ENCODE data around the gene TMEM145. TPM values are rescaled to one million over a fixed set of nuclear protein-coding genes. Genes with fewer than 3 reads are reported as not detected.
A peak's percentile ranks its signal among the peaks of the same experiment; 100 is the strongest.
"Not testable (repeated sequence)": the region's sequence is repeated elsewhere in the genome, so short reads cannot be mapped to it uniquely, and the experiment has no call there.

The TMEM145 gene
- total RNA-seq, 4 donors from 2014 or later = not detected

- peak overlapping the region in 1 of 4 donors; percentile 91 for H3K4me3 ChIP-seq
- intact Hi-C loops (cut with DNase I) = loop anchor here (5.0 to 10.0 kb wide), 2 partner anchors 70 to 192 kb away; partner anchors contain the start of gene POU2F2
- peaks cover 31 to 54% (median 43%) of the 10 kb centered on the region in 4 donors for H3K4me1 ChIP-seq
- peaks cover 9 to 30% (median 19%) of the 10 kb centered on the region in 4 donors for H3K27me3 ChIP-seq
- TF ChIP-seq EP300 (IDR thresholded peaks at IDR 0.05) (no peak), POLR2AphosphoS5 (IDR thresholded peaks at IDR 0.05) (no peak), CTCF (IDR thresholded peaks at IDR 0.05) (no peak), POLR2A (IDR thresholded peaks at IDR 0.05; ENCODE audit: low read depth) (no peak)
- H3K36me3 ChIP-seq = no peaks in the 10 kb centered on the region
- no peak overlapping the region for H3K27ac ChIP-seq (replicated peaks in 1 of 4)
- DNase-seq (ENCODE audit: extremely low spot score) = no peak
- H3K9me3 ChIP-seq = no peaks in the 10 kb centered on the region
Measured at GRCh38 chr19:42326969-42327368, 13.9 kb downstream of the TMEM145 start.

DNA sequence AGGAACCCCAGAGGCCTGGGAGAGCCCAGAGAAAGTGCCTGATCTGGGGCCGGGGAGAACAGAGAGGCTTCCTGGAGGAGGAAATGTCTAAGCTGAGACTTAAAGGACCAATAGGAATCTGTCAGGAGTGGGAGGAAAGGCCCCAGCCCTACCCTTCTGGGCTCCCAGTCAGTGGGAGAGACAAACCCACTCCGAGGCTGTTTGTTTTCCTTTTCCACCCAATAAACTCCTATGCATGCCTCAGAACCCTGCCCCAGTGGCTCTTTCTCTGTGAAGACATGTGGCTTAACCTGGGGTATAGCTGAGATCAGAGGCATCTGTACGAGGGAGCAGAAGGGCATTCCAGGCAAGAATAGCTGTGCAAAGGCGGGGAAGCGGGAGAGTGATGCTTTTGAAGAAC lies 14.3 kb downstream of the TMEM145 start:
- Histone ChIP-seq H3K27me3 (peaks cover 9 to 26% (median 19%) of the 10 kb centered on the region in 4 donors), H3K9me3 (no peaks in the 10 kb centered on the region), H3K27ac (replicated peaks in 1 of 4) (no peak overlapping the region), H3K4me1 (peaks cover 31 to 54% (median 43%) of the 10 kb centered on the region in 4 donors), H3K4me3 (no peak overlapping the region), H3K36me3 (no peaks in the 10 kb centered on the region)
- no peak for DNase-seq (ENCODE audit: extremely low spot score)
- intact Hi-C loops (cut with DNase I) = loop anchor here (5.0 to 10.0 kb wide), 2 partner anchors 70 to 193 kb away; partner anchors contain the start of gene POU2F2
- TF ChIP-seq EP300 (IDR thresholded peaks at IDR 0.05) = no peak
- no peak for TF ChIP-seq POLR2A (IDR thresholded peaks at IDR 0.05; ENCODE audit: low read depth)
- TF ChIP-seq CTCF (IDR thresholded peaks at IDR 0.05) = no peak
- no peak for TF ChIP-seq POLR2AphosphoS5 (IDR thresholded peaks at IDR 0.05)
- WGBS = 88% methylated on average over 5 of the region's 5 CpGs

DNA sequence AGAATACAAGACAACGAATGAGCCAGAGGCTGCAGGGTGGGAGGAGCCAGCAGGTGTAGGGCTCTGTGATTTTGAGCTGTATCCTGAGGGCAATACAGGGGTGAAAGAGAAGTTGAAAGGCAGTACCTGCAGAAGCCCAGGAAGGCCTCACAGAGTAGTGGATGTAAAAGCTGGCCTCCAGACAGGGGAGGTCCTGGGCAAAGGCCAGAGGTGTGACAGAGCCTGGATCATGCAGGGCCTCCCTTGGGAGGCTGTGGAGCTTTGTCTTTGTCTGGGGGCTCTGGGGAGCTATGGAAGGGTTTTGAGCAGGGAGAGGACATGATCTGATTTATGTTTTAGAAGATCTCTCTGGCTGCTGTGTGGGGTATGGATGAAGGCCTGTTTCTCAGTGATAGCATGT lies 15.0 kb downstream of the TMEM145 start:
- Histone ChIP-seq H3K27ac (replicated peaks in 1 of 4) (no peak overlapping the region), H3K4me1 (peaks cover 31 to 54% (median 43%) of the 10 kb centered on the region in 4 donors), H3K4me3 (no peak overlapping the region), H3K27me3 (peaks cover 9 to 18% (median 17%) of the 10 kb centered on the region in 4 donors), H3K9me3 (no peaks in the 10 kb centered on the region), H3K36me3 (peaks cover 0 to 3% (median 0%) of the 10 kb centered on the region in 4 donors)
- intact Hi-C loops (cut with DNase I) = loop anchor here (5.0 to 10.0 kb wide), 2 partner anchors 69 to 193 kb away; partner anchors contain the start of gene POU2F2
- WGBS = 64% methylated on average over 1 of the region's 1 CpG
- no peak for TF ChIP-seq POLR2AphosphoS5 (IDR thresholded peaks at IDR 0.05)
- DNase-seq (ENCODE audit: extremely low spot score) = no peak

- intact Hi-C loops (cut with DNase I) = loop anchor here (5.0 to 10.0 kb wide), 2 partner anchors 68 to 194 kb away; partner anchors contain the start of gene POU2F2
- TF ChIP-seq EP300 (IDR thresholded peaks at IDR 0.05) (no peak), POLR2AphosphoS5 (IDR thresholded peaks at IDR 0.05) (no peak), CTCF (IDR thresholded peaks at IDR 0.05) (no peak), POLR2A (IDR thresholded peaks at IDR 0.05; ENCODE audit: low read depth) (no peak)
- Histone ChIP-seq H3K4me1 (peaks cover 31 to 49% (median 40%) of the 10 kb centered on the region in 4 donors), H3K27me3 (peaks cover 5 to 11% (median 10%) of the 10 kb centered on the region in 4 donors), H3K36me3 (peaks cover 0 to 11% (median 5%) of the 10 kb centered on the region in 4 donors), H3K4me3 (no peak overlapping the region), H3K27ac (replicated peaks in 1 of 4) (no peak overlapping the region), H3K9me3 (no peaks in the 10 kb centered on the region)
- 66% methylated on average over 2 of the region's 2 CpGs for WGBS
- no peak for DNase-seq (ENCODE audit: extremely low spot score)
Measured at GRCh38 chr19:42328854-42329253, 15.7 kb downstream of the TMEM145 start.

GRCh38 chr19:42330241-42330711 lies 17.2 kb downstream of the TMEM145 start:
- Histone ChIP-seq H3K27me3 (no peaks in the 10 kb centered on the region), H3K4me1 (peaks cover 20 to 37% (median 27%) of the 10 kb centered on the region in 4 donors), H3K9me3 (no peaks in the 10 kb centered on the region), H3K27ac (replicated peaks in 1 of 4) (peak overlapping the region in 1 of 4 donors; percentile 4), H3K36me3 (peaks cover 0 to 23% (median 17%) of the 10 kb centered on the region in 4 donors), H3K4me3 (no peak overlapping the region)
- TF ChIP-seq CTCF (IDR thresholded peaks at IDR 0.05) (no peak), EP300 (IDR thresholded peaks at IDR 0.05) (no peak), POLR2A (IDR thresholded peaks at IDR 0.05; ENCODE audit: low read depth) (no peak), POLR2AphosphoS5 (IDR thresholded peaks at IDR 0.05) (no peak)
- no peak for DNase-seq (ENCODE audit: extremely low spot score)
- intact Hi-C loops (cut with DNase I) = no loop called here
- 68% methylated on average over 2 of the region's 2 CpGs for WGBS

DNA sequence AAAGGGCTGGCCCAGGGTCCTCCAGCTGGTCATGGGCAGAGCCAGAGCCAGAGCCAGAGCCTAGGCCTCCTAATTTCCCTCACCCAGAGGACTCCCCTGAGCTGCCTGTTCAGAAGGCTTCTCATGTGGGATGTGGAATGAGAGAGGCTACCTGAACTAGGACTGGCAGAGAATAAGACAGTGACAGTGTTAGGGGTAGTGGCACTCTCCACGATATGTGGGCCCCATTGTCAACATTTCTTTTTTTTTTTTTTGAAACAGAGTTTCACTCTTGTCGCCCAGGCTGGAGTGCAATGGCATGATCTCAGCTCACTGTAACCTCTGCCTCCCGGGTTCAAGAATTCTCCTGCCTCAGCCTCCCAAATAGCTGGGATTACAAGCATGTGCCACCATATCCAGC lies 18.2 kb downstream of the TMEM145 start:
- Histone ChIP-seq H3K4me1 (peaks cover 17 to 31% (median 21%) of the 10 kb centered on the region in 4 donors), H3K36me3 (peaks cover 3 to 31% (median 27%) of the 10 kb centered on the region in 4 donors)
- DNase-seq (ENCODE audit: extremely low spot score); H3K27me3 ChIP-seq; intact Hi-C loops (cut with DNase I); H3K4me3 ChIP-seq; H3K27ac ChIP-seq (replicated peaks in 1 of 4); H3K9me3 ChIP-seq: not testable (repeated sequence)
- 85% methylated on average over 3 of the region's 3 CpGs for WGBS

All from esophagus muscularis mucosa (tissue), 4 donors.